RWPE2 (cell line): ENCODE data around the gene CFAP44.
"Not testable (repeated sequence)": the region's sequence is repeated elsewhere in the genome, so short reads cannot be mapped to it uniquely, and the experiment has no call there.

Experiments used
- ATAC-seq: fragments of 200-7000 bp; cut with Tn5 transposase; 3 replicates; pipeline ENCODE4 v1.9.1; 2021; ENCODE audit warnings: low read depth
- DNase-seq: peaks from one replicate; pipeline ENCODE4 v3.0.0-alpha.2; 2020; ENCODE audit warnings: low spot score
- H3K27ac ChIP-seq: fragments of 450-650 bp; 2 replicates; pipeline ENCODE4 v1.5.1; 2017; ENCODE audit warnings: mild to moderate bottlenecking; ENCODE audit not compliant: poor library complexity, severe bottlenecking
- H3K27me3 ChIP-seq: fragments of 250-450 bp; sonication (Bioruptor Pico); 2 replicates; pipeline ENCODE4 v1.5.1; 2021; ENCODE audit warnings: mild to moderate bottlenecking, moderate library complexity; ENCODE audit not compliant: insufficient read depth, poor library complexity, severe bottlenecking
- H3K36me3 ChIP-seq: fragments of 250-450 bp; sonication (Bioruptor Pico); 2 replicates; pipeline ENCODE4 v1.5.1; 2020; ENCODE audit warnings: low read depth, mild to moderate bottlenecking, moderate library complexity
- H3K4me1 ChIP-seq: fragments of 250-450 bp; sonication (Bioruptor Pico); 2 replicates; pipeline ENCODE4 v1.5.1; 2021; ENCODE audit warnings: mild to moderate bottlenecking, moderate library complexity; ENCODE audit not compliant: insufficient read depth, poor library complexity, severe bottlenecking
- H3K4me3 ChIP-seq: fragments of 250-450 bp; sonication (Bioruptor Pico); 2 replicates; pipeline ENCODE4 v1.5.1; 2021; ENCODE audit warnings: mild to moderate bottlenecking, moderate library complexity; ENCODE audit not compliant: severe bottlenecking
- H3K9me3 ChIP-seq: fragments of 250-450 bp; sonication (Bioruptor Pico); 2 replicates; pipeline ENCODE4 v1.5.1; 2021; ENCODE audit warnings: mild to moderate bottlenecking, moderate library complexity; ENCODE audit not compliant: severe bottlenecking
- CTCF ChIP-seq: fragments of 450-650 bp; IDR thresholded peaks from one replicate; pipeline ENCODE4 v1.5.1; 2017; ENCODE audit warnings: mild to moderate bottlenecking, moderate library complexity; ENCODE audit not compliant: poor library complexity, severe bottlenecking

Gene CFAP44

GRCh38 chr3:113441051-113441770 is at the start of gene CFAP44:
Gene CFAP44, minus strand, starts transcription at chr3:113441493. Its CDS starts 7,829 bp downstream, at chr3:113433664.
- Histone ChIP-seq H3K4me1 (peaks cover 7% of the 10 kb centered on the region), H3K9me3 (no peaks in the 10 kb centered on the region), H3K27ac (no peak within 1 kb of the TSS), H3K4me3 (no peak within 1 kb of the TSS), H3K36me3 (peaks cover 26% of the 10 kb centered on the region), H3K27me3 (no peaks in the 10 kb centered on the region)
- DNase-seq = no peak
- ATAC-seq = no peak
- no peak for TF ChIP-seq CTCF

- Histone ChIP-seq H3K36me3 (peaks cover 10% of the 10 kb centered on the region; the same call in 1 of the 2 replicates), H3K4me3 (no peak overlapping the region), H3K27ac (no peak overlapping the region), H3K4me1 (no peaks in the 10 kb centered on the region), H3K9me3 (no peaks in the 10 kb centered on the region), H3K27me3 (no peaks in the 10 kb centered on the region)
- no peak for TF ChIP-seq CTCF
- no peak for DNase-seq
- no peak for ATAC-seq
Observed at GRCh38 chr3:113485161-113485609, 43.9 kb upstream of the CFAP44 start.

- TF ChIP-seq CTCF = no peak
- peaks cover 5% of the 10 kb centered on the region for H3K4me1 ChIP-seq
- H3K9me3 ChIP-seq = no peaks in the 10 kb centered on the region
- no peak overlapping the region for H3K4me3 ChIP-seq
- no peak for ATAC-seq
- H3K36me3 ChIP-seq = peaks cover 26% of the 10 kb centered on the region
- DNase-seq = no peak
- H3K27ac ChIP-seq = no peak overlapping the region
- no peaks in the 10 kb centered on the region for H3K27me3 ChIP-seq
Observed at GRCh38 chr3:113468539-113468938, 27.2 kb upstream of the CFAP44 start.

GRCh38 chr3:113461488-113461887 is 20.2 kb upstream of the CFAP44 start:
- DNase-seq = no peak
- no peak for ATAC-seq
- Histone ChIP-seq H3K27me3 (no peaks in the 10 kb centered on the region), H3K4me1 (no peaks in the 10 kb centered on the region), H3K36me3 (peaks cover 49% of the 10 kb centered on the region), H3K27ac (no peak overlapping the region), H3K9me3 (no peaks in the 10 kb centered on the region), H3K4me3 (no peak overlapping the region)
- no peak for TF ChIP-seq CTCF

GRCh38 chr3:113458554-113458953 is 17.3 kb upstream of the CFAP44 start:
- not testable (repeated sequence) for ATAC-seq, H3K27ac ChIP-seq, H3K27me3 ChIP-seq, DNase-seq, H3K4me1 ChIP-seq, H3K9me3 ChIP-seq, H3K4me3 ChIP-seq
- H3K36me3 ChIP-seq = peaks cover 53% of the 10 kb centered on the region
